ENCODE data around the gene SPEM2.

SPEM2 gene

GRCh38 chr17:7440113-7440833, 14.9 kb downstream of the SPEM2 start:
- in situ Hi-C loops (cut with HindIII; ENCODE audit: low sequenced_read_pairs), result no loop called here

GRCh38 chr17:7440834-7441195, 15.4 kb downstream of the SPEM2 start:
- in situ Hi-C loops (cut with HindIII; ENCODE audit: low sequenced_read_pairs), result no loop called here

GRCh38 chr17:7441266-7441665, 15.8 kb downstream of the SPEM2 start:
- in situ Hi-C loops (cut with HindIII; ENCODE audit: low sequenced_read_pairs), result no loop called here

GRCh38 chr17:7442142-7442541, 16.7 kb downstream of the SPEM2 start:
- in situ Hi-C loops (cut with HindIII; ENCODE audit: low sequenced_read_pairs), result no loop called here

GRCh38 chr17:7443499-7444485, 18.4 kb downstream of the SPEM2 start:
- in situ Hi-C loops (cut with HindIII; ENCODE audit: low sequenced_read_pairs), result no loop called here

GRCh38 chr17:7444682-7445618, 19.5 kb downstream of the SPEM2 start, which contains the start of gene CHRNB1:
Gene CHRNB1, plus strand, starts transcription at chr17:7445061. Its CDS starts 67 bp downstream, at chr17:7445128.
- in situ Hi-C loops (cut with HindIII; ENCODE audit: low sequenced_read_pairs), result no loop called here

GRCh38 chr17:7445619-7445968, 20.2 kb downstream of the SPEM2 start:
- in situ Hi-C loops (cut with HindIII; ENCODE audit: low sequenced_read_pairs), result no loop called here

GRCh38 chr17:7448461-7448860, 23.0 kb downstream of the SPEM2 start:
- in situ Hi-C loops (cut with HindIII; ENCODE audit: low sequenced_read_pairs), result no loop called here

- in situ Hi-C loops (cut with HindIII; ENCODE audit: low sequenced_read_pairs), result loop anchor here (25.0 kb wide), 1 partner anchor 102 kb away; the partner anchor contains the start of genes SENP3 and TNFSF13
Observed at GRCh38 chr17:7459961-7460545, 34.6 kb downstream of the SPEM2 start.

- in situ Hi-C loops (cut with HindIII; ENCODE audit: low sequenced_read_pairs), result loop anchor here (25.0 kb wide), 1 partner anchor 101 kb away; the partner anchor contains the start of genes SENP3 and TNFSF13
Observed at GRCh38 chr17:7460850-7461660, 35.6 kb downstream of the SPEM2 start.

GRCh38 chr17:7462474-7463371, 37.3 kb downstream of the SPEM2 start:
- in situ Hi-C loops (cut with HindIII; ENCODE audit: low sequenced_read_pairs), result loop anchor here (25.0 kb wide), 1 partner anchor 100 kb away; the partner anchor contains the start of genes SENP3 and TNFSF13

GRCh38 chr17:7463372-7463846, 38.0 kb downstream of the SPEM2 start:
- in situ Hi-C loops (cut with HindIII; ENCODE audit: low sequenced_read_pairs), result loop anchor here (25.0 kb wide), 1 partner anchor 99 kb away; the partner anchor contains the start of genes SENP3 and TNFSF13

GRCh38 chr17:7464081-7464480, 38.7 kb downstream of the SPEM2 start:
- in situ Hi-C loops (cut with HindIII; ENCODE audit: low sequenced_read_pairs), result loop anchor here (25.0 kb wide), 1 partner anchor 98 kb away; the partner anchor contains the start of genes SENP3 and TNFSF13

- in situ Hi-C loops (cut with HindIII; ENCODE audit: low sequenced_read_pairs), result loop anchor here (25.0 kb wide), 1 partner anchor 97 kb away; the partner anchor contains the start of genes SENP3 and TNFSF13
Observed at GRCh38 chr17:7465597-7466275, 40.3 kb downstream of the SPEM2 start.

- in situ Hi-C loops (cut with HindIII; ENCODE audit: low sequenced_read_pairs), result loop anchor here (25.0 kb wide), 1 partner anchor 96 kb away; the partner anchor contains the start of genes SENP3 and TNFSF13
Observed at GRCh38 chr17:7466318-7466638, 40.9 kb downstream of the SPEM2 start.

- in situ Hi-C loops (cut with HindIII; ENCODE audit: low sequenced_read_pairs), result loop anchor here (25.0 kb wide), 1 partner anchor 96 kb away; the partner anchor contains the start of genes SENP3 and TNFSF13
Observed at GRCh38 chr17:7466639-7467341, 41.4 kb downstream of the SPEM2 start.
